ENCODE results near the gene SPATA3. TPM values are rescaled to one million over a fixed set of nuclear protein-coding genes. Genes with fewer than 3 reads are reported as not detected.
A peak's percentile ranks its signal among the peaks of the same experiment; 100 is the strongest.

Gene SPATA3
- total RNA-seq, 1 donor from 2014 or later = not detected

DNA sequence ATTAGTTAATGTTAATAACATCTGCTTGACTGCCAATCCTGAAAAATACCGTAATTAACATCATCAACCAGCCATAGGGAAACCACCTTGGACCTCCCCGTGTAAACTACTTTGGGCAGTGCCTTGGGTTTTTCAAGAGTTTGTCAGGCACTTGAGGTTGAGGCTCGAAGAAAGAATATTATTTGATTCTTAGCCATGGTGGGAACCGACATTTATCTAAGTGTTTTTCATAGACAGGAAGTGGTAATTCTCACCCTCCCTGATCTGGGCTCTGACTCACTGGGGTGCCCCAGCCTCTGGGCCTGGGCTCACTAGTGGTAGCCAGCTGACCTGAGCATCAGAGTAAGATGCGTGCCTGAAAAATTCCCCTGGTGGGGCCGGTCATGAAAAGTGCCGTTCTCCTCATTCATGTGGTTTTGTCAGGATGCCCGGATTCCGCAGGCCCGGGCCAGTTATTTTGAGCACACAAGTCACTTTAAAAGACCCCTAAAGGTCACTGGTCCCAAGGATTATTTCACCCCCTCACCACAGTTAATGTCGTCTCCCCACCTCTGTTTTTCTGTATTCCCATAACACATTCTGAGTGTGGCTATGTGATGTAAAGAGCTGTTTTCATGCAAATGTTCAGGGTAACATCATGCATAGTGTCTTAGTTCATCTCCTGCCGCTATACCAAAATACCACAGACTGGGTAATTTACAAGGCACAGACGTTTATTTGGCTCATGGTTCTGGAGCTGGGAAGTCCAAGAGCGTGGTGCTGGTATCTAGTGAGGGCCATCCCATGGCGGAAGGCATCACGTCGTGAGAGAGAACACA is 21.6 kb upstream of the SPATA3 start:
- peak; percentile 92 for DNase-seq (ENCODE audit: low read depth)
- peaks cover 2% of the 10 kb centered on the region for H3K27me3 ChIP-seq (ENCODE audit: insufficient read depth, low read length)
- H4K20me1 ChIP-seq (ENCODE audit: insufficient read depth, low read length) = no peaks in the 10 kb centered on the region
- FAIRE-seq = peak; percentile 43
- no peaks in the 10 kb centered on the region for H3K36me3 ChIP-seq (ENCODE audit: insufficient read depth, low read length)
- Mint-ChIP-seq H3K27ac (ENCODE audit: unreplicated experiment) (peak overlapping the region; percentile 92), H3K9me3 (ENCODE audit: unreplicated experiment) (peaks cover 2% of the 10 kb centered on the region), H3K36me3 (ENCODE audit: low read depth, unreplicated experiment) (no peaks in the 10 kb centered on the region), H3K27me3 (ENCODE audit: low read depth, unreplicated experiment) (no peaks in the 10 kb centered on the region), H3K4me1 (ENCODE audit: low read depth, unreplicated experiment) (peaks cover 28% of the 10 kb centered on the region), H3K4me3 (ENCODE audit: unreplicated experiment) (no peak overlapping the region)
- H3K79me2 ChIP-seq (ENCODE audit: insufficient read depth, low read length) = no peaks in the 10 kb centered on the region
- TF ChIP-seq, protein P1, sequence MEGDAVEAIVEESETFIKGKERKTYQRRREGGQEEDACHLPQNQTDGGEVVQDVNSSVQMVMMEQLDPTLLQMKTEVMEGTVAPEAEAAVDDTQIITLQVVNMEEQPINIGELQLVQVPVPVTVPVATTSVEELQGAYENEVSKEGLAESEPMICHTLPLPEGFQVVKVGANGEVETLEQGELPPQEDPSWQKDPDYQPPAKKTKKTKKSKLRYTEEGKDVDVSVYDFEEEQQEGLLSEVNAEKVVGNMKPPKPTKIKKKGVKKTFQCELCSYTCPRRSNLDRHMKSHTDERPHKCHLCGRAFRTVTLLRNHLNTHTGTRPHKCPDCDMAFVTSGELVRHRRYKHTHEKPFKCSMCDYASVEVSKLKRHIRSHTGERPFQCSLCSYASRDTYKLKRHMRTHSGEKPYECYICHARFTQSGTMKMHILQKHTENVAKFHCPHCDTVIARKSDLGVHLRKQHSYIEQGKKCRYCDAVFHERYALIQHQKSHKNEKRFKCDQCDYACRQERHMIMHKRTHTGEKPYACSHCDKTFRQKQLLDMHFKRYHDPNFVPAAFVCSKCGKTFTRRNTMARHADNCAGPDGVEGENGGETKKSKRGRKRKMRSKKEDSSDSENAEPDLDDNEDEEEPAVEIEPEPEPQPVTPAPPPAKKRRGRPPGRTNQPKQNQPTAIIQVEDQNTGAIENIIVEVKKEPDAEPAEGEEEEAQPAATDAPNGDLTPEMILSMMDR (IDR thresholded peaks at IDR 0.05; ENCODE audit: insufficient read depth, low read depth, low read length) = no peak
- TF ChIP-seq EZH2 (IDR thresholded peaks at IDR 0.05; ENCODE audit: insufficient read depth, low read length) = no peak
- peak overlapping the region; percentile 60 for H3K9ac ChIP-seq (ENCODE audit: low read length)
- H2AFZ ChIP-seq (ENCODE audit: low read depth, low read length) = peak overlapping the region; percentile 55
- H3K9me3 ChIP-seq (ENCODE audit: insufficient read depth, low read depth, low read length) = no peaks in the 10 kb centered on the region
- no peak overlapping the region for H3K4me3 ChIP-seq (ENCODE audit: insufficient read depth, low read depth, low read length)
- H3K27ac ChIP-seq (ENCODE audit: low read depth, low read length) = peak overlapping the region; percentile 81
- peaks cover 13% of the 10 kb centered on the region for H3K4me1 ChIP-seq (ENCODE audit: insufficient read depth, low read length)
- H3K4me2 ChIP-seq (ENCODE audit: low read length) = peak overlapping the region; percentile 74

DNA sequence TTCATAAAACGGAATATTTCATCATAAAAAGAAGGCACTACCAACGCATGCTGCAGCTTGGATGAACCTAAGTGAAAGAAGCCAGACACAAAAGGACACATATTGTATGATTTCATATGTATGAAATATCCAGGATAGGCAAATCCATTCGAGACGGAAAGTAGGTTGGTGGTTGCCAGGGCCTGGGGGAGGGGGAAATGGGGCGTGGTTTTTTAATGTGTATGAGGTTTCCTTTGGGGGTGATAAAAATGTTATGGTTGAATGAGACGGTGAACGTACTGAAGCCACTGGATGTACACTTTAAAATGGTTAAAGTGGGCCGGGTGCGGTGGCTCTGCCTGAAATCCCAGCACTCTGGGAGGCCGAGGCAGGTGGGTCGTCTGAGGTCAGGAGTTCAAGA is 20.0 kb upstream of the SPATA3 start:
- H3K4me3 ChIP-seq (ENCODE audit: insufficient read depth, low read depth, low read length) = no peak overlapping the region
- no peak overlapping the region for H3K27ac ChIP-seq (ENCODE audit: low read depth, low read length)
- no peak overlapping the region for H2AFZ ChIP-seq (ENCODE audit: low read depth, low read length)
- no peak for DNase-seq (ENCODE audit: low read depth)
- no peaks in the 10 kb centered on the region for H3K36me3 ChIP-seq (ENCODE audit: insufficient read depth, low read length)
- H3K79me2 ChIP-seq (ENCODE audit: insufficient read depth, low read length) = no peaks in the 10 kb centered on the region
- H3K27me3 ChIP-seq (ENCODE audit: insufficient read depth, low read length) = peaks cover 2% of the 10 kb centered on the region
- Mint-ChIP-seq H3K36me3 (ENCODE audit: low read depth, unreplicated experiment) (no peaks in the 10 kb centered on the region), H3K27ac (ENCODE audit: unreplicated experiment) (no peak overlapping the region), H3K4me1 (ENCODE audit: low read depth, unreplicated experiment) (peaks cover 33% of the 10 kb centered on the region), H3K4me3 (ENCODE audit: unreplicated experiment) (no peak overlapping the region), H3K9me3 (ENCODE audit: unreplicated experiment) (peaks cover 2% of the 10 kb centered on the region), H3K27me3 (ENCODE audit: low read depth, unreplicated experiment) (no peaks in the 10 kb centered on the region)
- no peaks in the 10 kb centered on the region for H3K9me3 ChIP-seq (ENCODE audit: insufficient read depth, low read depth, low read length)
- TF ChIP-seq EZH2 (IDR thresholded peaks at IDR 0.05; ENCODE audit: insufficient read depth, low read length) = no peak
- TF ChIP-seq, protein P1 (IDR thresholded peaks at IDR 0.05; ENCODE audit: insufficient read depth, low read depth, low read length) = no peak
- no peak overlapping the region for H3K9ac ChIP-seq (ENCODE audit: low read length)
- H3K4me1 ChIP-seq (ENCODE audit: insufficient read depth, low read length) = peaks cover 13% of the 10 kb centered on the region
- no peak for FAIRE-seq
- no peaks in the 10 kb centered on the region for H4K20me1 ChIP-seq (ENCODE audit: insufficient read depth, low read length)
- H3K4me2 ChIP-seq (ENCODE audit: low read length) = no peak overlapping the region

DNA sequence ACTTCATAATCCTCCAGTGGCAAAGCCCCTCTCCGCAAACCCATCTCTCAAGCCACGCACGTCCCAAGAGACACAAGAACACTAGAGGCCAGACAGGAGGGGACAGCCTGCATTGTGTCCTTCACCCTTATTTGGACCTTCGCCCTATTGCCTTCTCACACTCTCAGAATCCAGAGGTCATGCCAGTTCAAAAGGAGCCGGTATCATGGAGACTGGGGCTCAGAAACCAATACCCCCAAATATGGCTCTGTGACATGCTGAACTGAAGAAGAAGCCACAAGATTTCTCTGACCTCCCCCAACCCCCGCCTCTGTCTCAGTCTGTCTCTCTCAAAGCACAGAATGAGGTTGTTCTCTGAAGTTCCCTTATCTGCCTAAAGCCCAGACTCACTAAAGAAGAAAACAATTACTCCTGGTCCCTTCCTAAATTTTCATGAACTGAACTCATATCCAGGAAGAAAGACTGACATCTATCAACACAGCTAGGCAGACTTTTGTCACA is 19.2 kb upstream of the SPATA3 start:
- no peak for FAIRE-seq

More for the DNA sequence above, 19.2 kb upstream of the SPATA3 start:
- Histone ChIP-seq H3K79me2 (ENCODE audit: insufficient read depth, low read length) (no peaks in the 10 kb centered on the region), H3K4me1 (ENCODE audit: insufficient read depth, low read length) (peaks cover 13% of the 10 kb centered on the region), H3K4me2 (ENCODE audit: low read length) (no peak overlapping the region), H2AFZ (ENCODE audit: low read depth, low read length) (no peak overlapping the region), H3K27me3 (ENCODE audit: insufficient read depth, low read length) (peaks cover 2% of the 10 kb centered on the region), H4K20me1 (ENCODE audit: insufficient read depth, low read length) (no peaks in the 10 kb centered on the region), H3K27ac (ENCODE audit: low read depth, low read length) (no peak overlapping the region), H3K9me3 (ENCODE audit: insufficient read depth, low read depth, low read length) (no peaks in the 10 kb centered on the region), H3K4me3 (ENCODE audit: insufficient read depth, low read depth, low read length) (no peak overlapping the region), H3K9ac (ENCODE audit: low read length) (no peak overlapping the region), H3K36me3 (ENCODE audit: insufficient read depth, low read length) (no peaks in the 10 kb centered on the region)
- peak overlapping the region; percentile 62 for H3K4me3 Mint-ChIP-seq (ENCODE audit: unreplicated experiment)
- peaks cover 2% of the 10 kb centered on the region for H3K9me3 Mint-ChIP-seq (ENCODE audit: unreplicated experiment)
- no peak for DNase-seq (ENCODE audit: low read depth)
- H3K27ac Mint-ChIP-seq (ENCODE audit: unreplicated experiment) = no peak overlapping the region
- H3K36me3 Mint-ChIP-seq (ENCODE audit: low read depth, unreplicated experiment) = no peaks in the 10 kb centered on the region
- peaks cover 37% of the 10 kb centered on the region for H3K4me1 Mint-ChIP-seq (ENCODE audit: low read depth, unreplicated experiment)
- no peak for TF ChIP-seq EZH2 (IDR thresholded peaks at IDR 0.05; ENCODE audit: insufficient read depth, low read length)
- TF ChIP-seq, protein P1 (IDR thresholded peaks at IDR 0.05; ENCODE audit: insufficient read depth, low read depth, low read length) = no peak
- H3K27me3 Mint-ChIP-seq (ENCODE audit: low read depth, unreplicated experiment) = no peaks in the 10 kb centered on the region

Measured in astrocyte (in vitro differentiated cells and primary cell).